Measurements from ENCODE around the gene CHMP1A.

GRCh38 chr16:89646270-89646669, 11.2 kb downstream of the CHMP1A start:
- TF ChIP-seq POLR2AphosphoS5 (IDR thresholded peaks at IDR 0.05; ENCODE audit: borderline replicate concordance, low read depth, low read length) (no peak), EZH2 (IDR thresholded peaks at IDR 0.05) (no peak)

Data from SK-N-MC (cell line).